HG02943 (cell line): Measurements from ENCODE around the gene ZNF76.
A peak's percentile ranks its signal among the peaks of the same experiment; 100 is the strongest.
"Not testable (repeated sequence)": the region's sequence is repeated elsewhere in the genome, so short reads cannot be mapped to it uniquely, and the experiment has no call there.

Source experiments
- ATAC-seq: cut with Tn5 transposase; IDR thresholded peaks from one replicate; pipeline ENCODE4 v1.9.1; 2021; ENCODE audit warnings: mild to moderate bottlenecking, low read depth, moderate library complexity; ENCODE audit not compliant: unreplicated experiment

ZNF76 gene

DNA sequence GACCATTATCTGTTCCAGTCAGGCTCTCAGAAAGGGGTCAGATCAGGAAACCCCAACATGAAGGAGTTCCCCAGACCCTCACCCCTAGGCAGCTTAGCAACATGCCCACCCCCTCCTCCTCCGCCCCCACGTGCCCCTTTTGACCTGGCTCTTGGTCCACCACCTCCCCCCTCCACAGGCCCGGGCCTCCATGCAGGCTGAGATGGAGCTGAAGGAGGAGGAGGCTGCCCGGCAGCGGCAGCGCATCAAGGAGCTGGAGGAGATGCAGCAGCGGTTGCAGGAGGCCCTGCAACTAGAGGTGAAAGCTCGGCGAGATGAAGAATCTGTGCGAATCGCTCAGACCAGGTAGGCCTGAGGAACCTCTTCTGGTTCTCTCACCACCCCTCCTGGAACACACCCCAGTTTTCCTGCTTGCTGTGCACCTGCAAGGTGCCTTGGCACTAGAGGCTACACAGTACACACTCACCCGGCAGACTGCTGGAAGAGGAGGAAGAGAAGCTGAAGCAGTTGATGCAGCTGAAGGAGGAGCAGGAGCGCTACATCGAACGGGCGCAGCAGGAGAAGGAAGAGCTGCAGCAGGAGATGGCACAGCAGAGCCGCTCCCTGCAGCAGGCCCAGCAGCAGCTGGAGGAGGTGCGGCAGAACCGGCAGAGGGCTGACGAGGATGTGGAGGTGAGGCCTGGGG, 60.0 kb downstream of the ZNF76 start:
- no peak for ATAC-seq

DNA sequence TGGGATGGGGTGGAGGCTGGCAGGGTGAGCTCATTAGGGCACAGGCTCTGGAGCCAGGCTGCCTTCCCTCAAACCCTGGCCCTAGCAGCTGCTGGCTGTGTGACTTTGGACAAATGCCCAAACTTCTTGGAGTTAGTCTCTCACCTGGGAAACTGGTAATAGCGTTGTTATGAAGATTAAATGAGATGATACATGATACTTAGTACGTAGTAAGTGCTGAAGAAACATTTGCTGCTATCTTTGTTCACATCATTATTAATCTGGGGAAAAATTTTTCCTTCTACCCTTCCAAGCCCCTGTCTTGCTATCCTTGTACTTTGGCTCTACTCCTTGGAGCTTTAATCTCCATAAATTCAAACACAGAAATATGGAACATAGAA, 60.5 kb downstream of the ZNF76 start:
- ATAC-seq: no peak

DNA sequence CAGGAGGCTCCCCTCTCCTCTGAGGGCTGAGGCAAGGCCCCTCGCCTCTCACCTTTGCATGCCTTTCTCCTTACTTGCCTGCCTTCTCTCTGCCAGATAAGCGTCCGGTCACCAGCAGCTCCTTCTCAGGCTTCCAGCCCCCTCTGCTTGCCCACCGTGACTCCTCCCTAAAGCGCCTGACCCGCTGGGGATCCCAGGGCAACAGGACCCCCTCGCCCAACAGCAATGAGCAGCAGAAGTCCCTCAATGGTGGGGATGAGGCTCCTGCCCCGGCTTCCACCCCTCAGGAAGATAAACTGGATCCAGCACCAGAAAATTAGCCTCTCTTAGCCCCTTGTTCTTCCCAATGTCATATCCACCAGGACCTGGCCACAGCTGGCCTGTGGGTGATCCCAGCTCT, 61.6 kb downstream of the ZNF76 start:
- ATAC-seq: no peak

DNA sequence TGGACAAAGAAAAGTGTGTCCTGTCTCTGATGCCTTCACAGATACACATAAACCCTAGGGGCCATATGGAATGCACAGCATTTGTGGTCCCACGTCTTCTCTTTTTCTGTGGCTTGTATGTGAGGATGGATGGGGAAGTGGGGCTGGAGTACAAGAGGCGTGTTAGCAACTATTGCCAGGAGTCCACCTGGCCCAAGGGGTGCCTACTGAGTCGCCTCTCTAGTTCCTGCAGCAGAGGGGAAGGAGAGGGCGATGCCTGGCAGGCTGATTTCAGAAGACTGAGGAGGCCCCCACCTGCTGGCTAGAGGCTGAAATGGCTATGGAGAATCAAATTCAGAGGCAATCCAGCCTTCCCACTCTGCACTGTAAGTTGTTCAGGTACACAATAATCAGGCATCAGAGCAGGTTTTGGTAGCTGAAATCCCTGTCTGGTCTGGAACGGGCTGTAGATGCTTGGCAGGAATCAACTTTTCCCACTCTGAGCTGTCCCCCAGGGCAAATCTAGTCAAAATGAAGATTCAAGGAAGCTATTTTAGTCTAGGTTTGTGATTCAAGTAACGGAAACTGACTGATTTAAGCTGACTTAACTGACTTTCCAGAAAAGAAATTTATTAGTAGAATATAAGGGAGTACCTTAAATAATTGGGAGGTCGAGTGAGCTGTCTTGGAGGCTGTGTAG, 68.0 kb downstream of the ZNF76 start:
- no peak for ATAC-seq

DNA sequence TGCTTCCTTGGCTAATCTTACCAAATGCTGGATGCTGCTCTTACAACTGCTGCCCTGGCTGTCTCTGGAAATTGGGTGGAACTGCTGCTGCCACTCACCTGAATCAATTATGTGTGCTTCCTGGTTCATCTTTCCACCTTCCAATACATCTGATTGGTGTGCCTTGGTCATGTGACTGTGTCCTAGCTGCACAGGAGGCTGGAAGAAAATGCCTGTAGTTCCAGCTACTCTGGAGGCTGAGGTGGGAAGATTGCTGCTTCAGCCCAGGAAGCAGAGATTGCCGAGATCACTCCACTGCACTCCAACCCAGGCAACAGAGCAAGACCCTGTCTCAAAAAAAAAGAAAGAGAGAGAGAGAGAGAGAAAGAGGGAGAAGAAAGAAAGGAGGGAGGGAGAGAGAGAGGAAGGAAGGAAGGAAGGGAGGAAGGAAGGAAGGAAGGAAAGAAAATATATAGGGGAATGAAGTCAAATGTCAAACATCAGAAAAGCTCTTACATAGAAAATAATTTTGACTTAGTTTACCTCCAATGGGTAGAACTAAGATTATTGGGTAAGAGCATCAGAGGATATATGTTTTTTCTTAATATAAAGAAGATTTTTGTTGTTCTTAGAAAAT, 68.7 kb downstream of the ZNF76 start:
- no peak for ATAC-seq

DNA sequence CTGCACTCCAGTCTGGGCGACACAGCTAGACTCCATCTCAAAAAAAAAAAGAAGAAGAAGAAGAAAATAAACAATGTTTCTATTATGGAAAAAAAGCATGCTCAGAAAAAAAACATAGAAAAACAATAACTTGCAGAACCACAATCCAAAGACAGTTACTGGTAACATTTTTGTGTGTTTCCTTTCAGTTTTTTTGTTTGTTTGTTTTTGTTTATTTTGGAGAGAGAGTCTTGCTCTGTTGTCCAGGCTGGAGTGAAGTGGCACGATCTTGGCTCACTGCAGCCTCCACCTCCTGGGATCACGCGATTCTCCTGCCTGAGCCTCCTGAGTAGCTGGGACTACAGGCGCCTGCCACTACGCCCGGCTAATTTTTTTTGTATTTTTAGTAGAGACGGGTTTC, 69.4 kb downstream of the ZNF76 start:
- ATAC-seq: not testable (repeated sequence)

DNA sequence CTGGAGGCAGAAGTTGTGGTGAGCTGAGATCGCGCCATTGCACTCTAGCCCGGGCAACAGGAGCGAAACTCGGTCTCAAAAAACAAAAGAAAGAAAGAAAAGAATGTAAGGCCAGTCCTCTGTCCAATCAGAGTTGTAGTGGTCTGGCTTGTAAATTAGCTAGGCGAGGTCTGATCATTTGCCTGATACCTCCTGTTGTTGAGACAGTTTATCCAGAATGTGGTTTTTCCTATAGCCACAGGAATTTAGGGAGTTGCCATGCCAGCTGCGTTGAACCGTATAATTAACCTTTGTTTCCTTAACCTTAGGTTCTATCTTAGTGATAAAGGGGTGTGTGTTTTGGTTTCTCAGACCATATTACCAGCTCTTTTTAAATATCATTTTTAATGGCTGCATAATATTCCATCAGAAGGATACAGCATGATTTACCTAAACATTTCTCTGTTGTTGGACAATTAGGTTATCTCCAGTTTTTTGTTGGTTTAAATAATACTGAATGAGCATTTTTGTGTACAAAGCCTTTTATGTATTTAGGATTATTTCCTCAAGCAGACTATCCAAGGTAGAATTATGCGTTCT, 71.1 kb downstream of the ZNF76 start:
- ATAC-seq: no peak

DNA sequence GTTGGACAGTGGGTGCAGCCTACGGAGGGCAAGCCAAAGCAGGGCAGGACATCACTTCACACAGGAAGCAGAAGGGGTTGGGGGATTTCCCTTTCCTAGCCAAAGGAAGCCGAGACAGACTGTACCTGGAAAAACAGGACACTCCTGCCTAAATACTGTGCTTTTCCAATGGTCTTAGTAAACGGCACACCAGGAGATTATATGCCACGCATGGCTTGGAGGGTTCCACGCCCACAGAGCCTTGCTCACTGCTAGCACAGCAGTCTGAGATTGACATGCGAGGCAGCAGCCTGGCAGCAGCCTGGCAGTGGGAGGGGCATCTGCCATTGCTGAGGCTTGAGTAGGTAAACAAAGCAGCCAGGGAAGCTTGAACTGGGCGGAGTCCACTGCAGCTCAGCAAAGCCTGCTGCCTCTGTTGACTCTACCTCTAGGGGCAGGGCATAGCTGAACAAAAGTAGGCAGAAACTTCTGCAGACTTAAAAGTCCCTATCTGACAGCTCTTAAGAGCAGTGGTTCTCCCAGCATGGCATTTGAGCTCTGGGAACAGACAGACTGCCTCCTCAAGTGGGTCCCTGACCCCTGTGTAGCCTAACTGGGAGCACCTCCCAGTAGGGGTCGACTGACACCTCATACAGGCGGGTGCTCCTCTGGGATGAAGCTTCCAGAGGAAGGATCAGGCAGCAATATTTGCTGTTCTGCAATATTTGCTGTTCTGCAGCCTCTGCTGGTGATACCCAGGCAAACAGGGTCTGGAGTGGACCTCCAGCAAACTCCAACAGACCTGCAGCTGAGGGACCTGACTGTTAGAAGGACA, 72.7 kb downstream of the ZNF76 start:
- not testable (repeated sequence) for ATAC-seq

DNA sequence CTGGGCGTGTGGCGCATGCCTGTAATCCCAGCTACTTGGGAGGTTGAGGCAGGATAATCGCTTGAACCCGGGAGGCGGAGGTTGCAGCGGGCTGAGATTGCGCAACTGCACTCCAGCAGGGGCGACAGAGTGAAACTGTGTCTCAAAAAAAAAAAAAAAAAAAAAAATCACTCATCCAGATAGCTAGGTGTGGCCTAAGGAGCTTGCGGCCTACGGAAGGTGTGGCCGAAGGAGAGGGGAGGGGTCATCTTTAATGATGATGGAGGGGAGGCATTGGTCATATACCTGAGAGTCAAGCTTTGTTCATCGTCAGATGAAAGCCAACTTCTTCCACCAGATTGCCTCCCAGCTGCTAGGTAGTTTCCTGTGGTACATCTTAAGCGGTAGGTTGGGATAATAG, 82.0 kb downstream of the ZNF76 start:
- ATAC-seq: no peak

DNA sequence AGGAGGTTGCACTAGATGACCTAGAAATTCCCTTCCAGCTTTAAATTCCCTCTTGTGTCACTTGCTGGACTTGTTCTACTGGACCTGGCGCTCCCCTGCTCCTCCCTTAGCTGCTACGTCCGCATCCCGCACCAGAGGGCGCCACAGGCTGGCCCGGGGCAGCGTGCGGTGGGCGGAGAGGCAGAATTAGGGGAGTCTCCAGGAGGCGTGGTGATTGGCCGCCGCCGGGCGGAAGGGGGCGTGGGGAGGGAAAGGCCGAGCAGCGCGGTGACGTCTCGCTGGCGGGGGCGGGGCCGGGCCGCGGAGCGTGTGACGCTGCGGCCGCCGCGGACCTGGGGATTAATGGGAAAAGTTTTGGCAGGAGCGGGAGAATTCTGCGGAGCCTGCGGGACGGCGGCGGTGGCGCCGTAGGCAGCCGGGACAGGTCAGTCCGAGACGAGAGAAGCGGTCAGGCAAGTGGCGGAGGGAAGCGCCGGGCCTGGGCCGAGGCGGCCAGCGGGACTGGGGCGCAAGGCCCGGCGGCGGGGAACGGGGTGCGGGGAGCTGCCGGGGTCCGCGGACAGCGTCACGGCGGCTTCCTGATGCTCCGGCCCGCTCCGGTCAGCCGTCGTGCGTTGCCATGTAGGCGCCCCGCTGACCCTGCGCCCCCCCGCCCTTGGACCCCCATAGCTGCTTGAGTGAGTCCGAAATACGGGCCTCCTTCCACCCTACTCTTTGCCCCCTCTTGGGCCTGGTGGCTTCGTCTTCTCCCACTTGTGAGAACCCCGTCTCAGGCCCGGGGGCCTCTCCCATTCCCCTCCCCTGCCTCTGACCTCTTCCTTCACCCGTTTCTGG, 82.9 kb downstream of the ZNF76 start, which contains the start of gene PPARD:
TSS of gene PPARD (plus strand) at position 301 of the 834 bp plus-strand sequence. CDS start 68,530 bp downstream, outside the sequence.
- ATAC-seq: peak; percentile 87

DNA sequence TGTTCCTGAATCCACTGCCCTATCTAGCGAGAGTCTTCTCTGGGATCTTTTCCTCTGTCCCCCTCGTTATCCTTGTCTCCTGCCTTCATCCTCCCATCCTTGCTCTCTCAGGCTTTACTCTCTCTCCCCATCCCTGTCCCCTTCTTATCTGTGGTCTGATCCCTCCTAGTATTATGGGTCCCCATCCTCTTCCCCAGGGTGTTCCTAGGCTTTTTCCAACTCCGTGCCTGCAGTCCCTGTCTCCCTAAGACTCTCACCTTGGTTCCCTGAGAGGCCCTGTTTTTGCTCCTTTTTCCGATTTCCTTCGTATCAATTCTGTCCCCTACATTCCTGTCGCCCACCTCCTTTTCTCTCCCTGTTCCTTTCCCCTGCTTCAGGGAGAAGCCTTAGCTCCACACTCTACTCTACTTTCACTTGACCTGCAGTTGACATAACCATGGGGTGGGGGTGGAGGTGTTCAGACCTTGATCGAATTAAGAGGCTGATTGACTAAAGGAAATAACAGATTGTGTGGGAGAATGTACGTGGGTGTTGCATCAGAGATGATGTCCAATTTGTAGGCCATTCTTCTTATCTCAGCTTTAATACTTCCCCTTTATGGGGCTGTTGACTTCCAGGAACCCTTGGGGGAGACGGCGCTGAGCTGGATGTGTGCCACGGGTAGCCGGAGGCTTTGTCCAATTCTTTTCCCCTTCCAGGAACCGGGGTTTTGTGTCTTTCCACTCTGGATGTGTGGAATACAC, 83.7 kb downstream of the ZNF76 start:
- no peak for ATAC-seq

DNA sequence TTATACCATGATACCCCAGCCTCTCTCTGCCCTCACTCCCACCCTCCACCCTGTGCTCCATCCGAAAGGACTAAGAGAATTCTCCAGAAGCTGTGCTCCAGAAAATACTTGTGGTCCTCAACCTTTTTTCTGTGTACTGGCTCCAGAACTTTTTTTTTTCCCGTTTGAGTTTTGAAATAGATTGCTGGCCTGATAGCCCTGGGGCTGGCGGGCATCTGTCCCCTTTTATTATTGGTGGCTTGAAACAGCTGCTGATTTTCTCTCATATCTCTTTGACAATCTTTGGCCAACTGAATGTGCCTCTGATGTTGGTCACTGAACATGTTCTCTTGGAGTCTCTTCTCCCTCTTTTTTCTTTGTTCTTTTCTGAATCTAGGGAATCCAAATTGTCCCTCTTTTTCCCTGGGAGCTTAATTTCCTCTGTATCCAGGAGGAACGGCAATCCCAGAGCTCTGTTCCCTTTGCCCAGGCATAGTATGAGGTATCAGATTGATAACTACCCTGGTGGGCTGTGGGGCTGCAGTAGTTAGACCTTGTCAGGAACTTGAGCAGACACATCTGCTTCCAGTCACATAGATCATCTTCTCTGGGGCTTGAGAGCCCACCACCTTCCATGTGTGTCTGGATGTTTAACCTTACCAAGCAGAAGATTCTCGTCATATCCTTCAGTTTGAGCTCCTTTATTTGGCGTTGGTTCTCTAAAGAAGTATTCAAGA, 84.5 kb downstream of the ZNF76 start:
- ATAC-seq: no peak
